ENCODE results near the gene SPECC1. TPM values are rescaled to one million over a fixed set of nuclear protein-coding genes. Genes with fewer than 3 reads are reported as not detected.

The SPECC1 gene
- total RNA-seq, 6 experiments from 2014 or later = 0.81 to 5.0 (median 2.8) TPM

- Histone ChIP-seq H3K27me3 (no peaks in the 10 kb centered on the region), H3K4me1 (no peaks in the 10 kb centered on the region), H3K9me3 (no peaks in the 10 kb centered on the region), H3K4me3 (no peak overlapping the region), H3K27ac (no peak overlapping the region), H3K36me3 (no peaks in the 10 kb centered on the region)
- TF ChIP-seq, protein P1, sequence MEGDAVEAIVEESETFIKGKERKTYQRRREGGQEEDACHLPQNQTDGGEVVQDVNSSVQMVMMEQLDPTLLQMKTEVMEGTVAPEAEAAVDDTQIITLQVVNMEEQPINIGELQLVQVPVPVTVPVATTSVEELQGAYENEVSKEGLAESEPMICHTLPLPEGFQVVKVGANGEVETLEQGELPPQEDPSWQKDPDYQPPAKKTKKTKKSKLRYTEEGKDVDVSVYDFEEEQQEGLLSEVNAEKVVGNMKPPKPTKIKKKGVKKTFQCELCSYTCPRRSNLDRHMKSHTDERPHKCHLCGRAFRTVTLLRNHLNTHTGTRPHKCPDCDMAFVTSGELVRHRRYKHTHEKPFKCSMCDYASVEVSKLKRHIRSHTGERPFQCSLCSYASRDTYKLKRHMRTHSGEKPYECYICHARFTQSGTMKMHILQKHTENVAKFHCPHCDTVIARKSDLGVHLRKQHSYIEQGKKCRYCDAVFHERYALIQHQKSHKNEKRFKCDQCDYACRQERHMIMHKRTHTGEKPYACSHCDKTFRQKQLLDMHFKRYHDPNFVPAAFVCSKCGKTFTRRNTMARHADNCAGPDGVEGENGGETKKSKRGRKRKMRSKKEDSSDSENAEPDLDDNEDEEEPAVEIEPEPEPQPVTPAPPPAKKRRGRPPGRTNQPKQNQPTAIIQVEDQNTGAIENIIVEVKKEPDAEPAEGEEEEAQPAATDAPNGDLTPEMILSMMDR (IDR thresholded peaks at IDR 0.05) = no peak
- TF ChIP-seq POLR2A (IDR thresholded peaks at IDR 0.05) = no peak
- intact Hi-C loops (cut with DNase I) = no loop called here
- 79% methylated on average over 5 of the region's 11 CpGs for WGBS (ENCODE audit: insufficient coverage, low coverage, low lambda C conversion rate, missing lambda C conversion rate)
- DNase-seq (no peak), ATAC-seq (no peak)
Observed at GRCh38 chr17:20266806-20267458, 257.8 kb downstream of the SPECC1 start.

DNA sequence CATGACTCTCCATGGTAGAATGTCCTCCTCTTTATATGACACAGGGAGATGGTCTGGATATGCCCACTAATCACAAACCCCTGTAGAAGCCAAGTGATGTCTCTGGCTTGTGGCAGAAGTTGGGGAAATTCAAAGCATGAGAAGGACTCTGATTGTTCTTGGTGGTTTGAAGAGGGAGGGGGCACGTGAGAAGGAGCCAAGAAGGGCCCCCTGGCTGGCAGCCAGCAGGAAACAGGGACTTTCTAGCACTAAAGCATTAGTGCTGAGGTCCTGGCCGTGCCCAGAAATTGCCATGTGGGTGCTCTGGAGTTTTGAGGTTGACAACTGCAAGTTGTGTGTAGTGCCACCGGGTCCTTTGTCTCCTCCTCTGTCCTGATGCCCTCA lies 258.3 kb downstream of the SPECC1 start:
- H3K4me3 ChIP-seq = no peak overlapping the region
- intact Hi-C loops (cut with DNase I) = no loop called here
- no peaks in the 10 kb centered on the region for H3K4me1 ChIP-seq
- no peaks in the 10 kb centered on the region for H3K27me3 ChIP-seq
- DNase-seq (no peak), ATAC-seq (no peak)
- H3K9me3 ChIP-seq = no peaks in the 10 kb centered on the region
- WGBS (ENCODE audit: insufficient coverage, low coverage, low lambda C conversion rate, missing lambda C conversion rate) = 67% methylated on average over 1 of the region's 3 CpGs
- no peaks in the 10 kb centered on the region for H3K36me3 ChIP-seq
- H3K27ac ChIP-seq = no peak overlapping the region
- TF ChIP-seq POLR2A (IDR thresholded peaks at IDR 0.05) = no peak
- TF ChIP-seq, protein P1 (IDR thresholded peaks at IDR 0.05) = no peak

DNA sequence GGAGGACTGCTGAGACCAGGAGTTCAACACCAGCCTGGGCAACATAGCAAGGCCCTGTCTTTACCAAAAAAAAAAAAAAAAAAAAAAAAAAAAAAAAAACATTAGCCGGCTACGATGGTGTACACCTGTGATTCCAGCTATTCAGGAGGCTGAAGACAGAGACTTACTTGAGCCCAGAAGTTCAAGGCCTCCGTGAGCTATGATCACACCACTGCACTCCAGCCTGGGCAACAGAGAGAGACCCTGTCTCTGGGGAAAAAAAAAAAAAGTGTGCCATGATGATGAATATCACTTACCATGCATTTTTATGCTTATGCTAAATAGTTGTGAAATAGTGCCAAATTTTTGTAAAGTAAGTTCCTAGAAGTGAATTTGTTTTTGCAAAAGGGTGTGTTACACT lies 261.2 kb downstream of the SPECC1 start:
- no peak overlapping the region for H3K27ac ChIP-seq
- ATAC-seq (no peak), DNase-seq (no peak)
- no peaks in the 10 kb centered on the region for H3K27me3 ChIP-seq
- TF ChIP-seq POLR2A (IDR thresholded peaks at IDR 0.05) = no peak
- TF ChIP-seq, protein P1 (IDR thresholded peaks at IDR 0.05) = no peak
- H3K4me3 ChIP-seq = no peak overlapping the region
- no peaks in the 10 kb centered on the region for H3K4me1 ChIP-seq
- intact Hi-C loops (cut with DNase I) = no loop called here
- 71% methylated on average over 1 of the region's 3 CpGs for WGBS (ENCODE audit: insufficient coverage, low coverage, low lambda C conversion rate, missing lambda C conversion rate)
- H3K9me3 ChIP-seq = no peaks in the 10 kb centered on the region
- H3K36me3 ChIP-seq = no peaks in the 10 kb centered on the region

GRCh38 chr17:20271011-20271610 lies 262.0 kb downstream of the SPECC1 start:
- H3K4me1 ChIP-seq = no peaks in the 10 kb centered on the region
- no peaks in the 10 kb centered on the region for H3K36me3 ChIP-seq
- TF ChIP-seq POLR2A (IDR thresholded peaks at IDR 0.05) = no peak
- TF ChIP-seq, protein P1 (IDR thresholded peaks at IDR 0.05) = no peak
- 57% methylated on average over 5 of the region's 5 CpGs for WGBS (ENCODE audit: insufficient coverage, low coverage, low lambda C conversion rate, missing lambda C conversion rate)
- H3K27me3 ChIP-seq = no peaks in the 10 kb centered on the region
- H3K27ac ChIP-seq = no peak overlapping the region
- H3K9me3 ChIP-seq = no peaks in the 10 kb centered on the region
- intact Hi-C loops (cut with DNase I) = no loop called here
- ATAC-seq = no peak
- DNase-seq = no peak
- no peak overlapping the region for H3K4me3 ChIP-seq

Data from right lobe of liver (tissue), 6 donors.